CD14-positive monocyte (primary cell): ENCODE results near the gene DEPDC4. TPM values are rescaled to one million over a fixed set of nuclear protein-coding genes. Genes with fewer than 3 reads are reported as not detected.
A peak's percentile ranks its signal among the peaks of the same experiment; 100 is the strongest.

Experiments
- DNase-seq, 3 donors: peaks; one replicate each; pipeline ENCODE4 v3.0.0-alpha.2; 2011 to 2022
- H2AFZ ChIP-seq: 2 replicates; pipeline ENCODE4 v1.6.0; 2012; ENCODE audit warnings: mild to moderate bottlenecking, low read depth, low read length, inconsistent platforms; ENCODE audit not compliant: insufficient read depth, poor library complexity, severe bottlenecking
- H3K27ac ChIP-seq, 2 donors: 1 replicate in 1 of 2; 2 replicates in 1 of 2; pipeline ENCODE4 v1.5.1; 2012 to 2013; ENCODE audit warnings: low read length in 2 of 2, control low read depth in 1 of 2, inconsistent platforms in 1 of 2, low read depth in 1 of 2, mild to moderate bottlenecking in 1 of 2
- H3K27me3 ChIP-seq, 2 donors: one replicate each; pipeline versions ENCODE4 v1.6.0 to v1.6.1; 2011 to 2013; ENCODE audit warnings: low read length in 2 of 2; ENCODE audit not compliant: control insufficient read depth in 2 of 2, insufficient read depth in 2 of 2
- H3K36me3 ChIP-seq, 2 donors: replicated peaks in 1 of 2; 1 replicate in 1 of 2; 2 replicates in 1 of 2; pipeline versions ENCODE4 v1.5.1 to v1.6.1; 2012 to 2013; ENCODE audit warnings: low read length in 2 of 2, control low read depth in 1 of 2, inconsistent platforms in 1 of 2, mild to moderate bottlenecking in 1 of 2; ENCODE audit not compliant: insufficient read depth in 2 of 2, control insufficient read depth in 1 of 2
- H3K4me1 ChIP-seq, 2 donors: 1 replicate in 1 of 2; 2 replicates in 1 of 2; pipeline versions ENCODE4 v1.5.1 to v1.6.1; 2012 to 2013; ENCODE audit warnings: low read length in 2 of 2, control low read depth in 1 of 2, inconsistent platforms in 1 of 2, mild to moderate bottlenecking in 1 of 2, moderate library complexity in 1 of 2; ENCODE audit not compliant: insufficient read depth in 2 of 2, control insufficient read depth in 1 of 2
- H3K4me2 ChIP-seq: replicated peaks from 2 replicates; pipeline ENCODE3; 2012; ENCODE audit warnings: low read length, moderate library complexity, mild to moderate bottlenecking; ENCODE audit not compliant: poor library complexity, severe bottlenecking; ENCODE audit errors: extremely low read depth
- H3K4me3 ChIP-seq, 3 experiments: fragments of 200-600 bp in 1 of 3; sonication (generic) in 1 of 3; replicated peaks in 1 of 3; 1 replicate in 2 of 3; 2 replicates in 1 of 3; pipeline ENCODE4 v1.5.1; 2011 to 2013; ENCODE audit warnings: low read length in 3 of 3, mild to moderate bottlenecking in 3 of 3, control low read depth in 2 of 3, low read depth in 2 of 3, inconsistent platforms in 1 of 3, moderate library complexity in 1 of 3
- H3K79me2 ChIP-seq: 2 replicates; pipeline ENCODE4 v1.6.0; 2012; ENCODE audit warnings: mild to moderate bottlenecking, control low read depth, inconsistent platforms, low read length, moderate library complexity; ENCODE audit not compliant: insufficient read depth
- H3K9ac ChIP-seq: 2 replicates; pipeline ENCODE4 v1.6.0; 2017; ENCODE audit warnings: low read length, mild to moderate bottlenecking; ENCODE audit not compliant: insufficient read depth, poor library complexity, severe bottlenecking
- H3K9me3 ChIP-seq, 2 donors: replicated peaks in 1 of 2; 1 replicate in 1 of 2; 2 replicates in 1 of 2; pipeline versions ENCODE4 v1.5.1 to v1.6.1; 2012 to 2013; ENCODE audit warnings: low read length in 2 of 2, control low read depth in 1 of 2; ENCODE audit not compliant: control insufficient read depth in 1 of 2, insufficient read depth in 1 of 2
- H4K20me1 ChIP-seq: 2 replicates; pipeline ENCODE4 v1.6.0; 2012; ENCODE audit warnings: mild to moderate bottlenecking, low read length, control low read depth, moderate library complexity; ENCODE audit not compliant: insufficient read depth
- H3K27ac Mint-ChIP-seq, 7 donors: one replicate each; pipeline ENCODE4 v1.8.0; 2020; ENCODE audit warnings: mild to moderate bottlenecking in 7 of 7, mixed read lengths in 7 of 7, moderate library complexity in 6 of 7, inconsistent platforms in 2 of 7
- H3K27me3 Mint-ChIP-seq, 3 donors: one replicate each; pipeline ENCODE4 v1.8.0; 2021 to 2022; ENCODE audit warnings: low read depth in 3 of 3, mild to moderate bottlenecking in 3 of 3, mixed read lengths in 3 of 3, moderate library complexity in 3 of 3, inconsistent platforms in 1 of 3
- H3K36me3 Mint-ChIP-seq, 2 donors: one replicate each; pipeline ENCODE4 v1.8.0; 2020; ENCODE audit warnings: mixed read lengths in 2 of 2, inconsistent platforms in 1 of 2, mild to moderate bottlenecking in 1 of 2
- H3K4me1 Mint-ChIP-seq: one replicate; pipeline ENCODE4 v1.8.0; 2020; ENCODE audit warnings: mild to moderate bottlenecking, mixed read lengths
- H3K4me3 Mint-ChIP-seq, 2 donors: one replicate each; pipeline ENCODE4 v1.8.0; 2020; ENCODE audit warnings: mild to moderate bottlenecking in 2 of 2, mixed read lengths in 2 of 2, moderate library complexity in 1 of 2
- H3K9me3 Mint-ChIP-seq, 7 donors: one replicate each; pipeline ENCODE4 v1.8.0; 2020 to 2022; ENCODE audit warnings: mixed read lengths in 7 of 7, mild to moderate bottlenecking in 6 of 7, moderate library complexity in 6 of 7, inconsistent platforms in 2 of 7
- WGBS: methylation state at CpG from one replicate; pipeline ENCODE4 v1.1.5; 2013; ENCODE audit warnings: missing lambda C conversion rate; ENCODE audit not compliant: insufficient coverage; 5-methylcytosine and 5-hydroxymethylcytosine counted together
- intact Hi-C, 2 donors: fragments of 100-400 bp; cut with micrococcal nuclease; formaldehyde crosslinking; loops; one replicate each; pipeline versions ENCODE4 v1.15.0 to v1.15.1; 2023
- polyA plus RNA-seq, 3 donors: library from polyadenylated mRNA; depleted of rRNA in 1 of 3; unstranded in 2 of 3; stranded (reverse) in 1 of 3; fragments of 300-500 nt in 2 of 3; fragments of >200 nt in 1 of 3; fragmentation: Illumina TruSeq in 2 of 3; gene quantifications; 1 replicate in 2 of 3; 2 replicates in 1 of 3; pipeline ENCODE4 v1.2.3, GENCODE V29; 2012 to 2021
- TF ChIP-seq, protein P1 (sequence below): fragments of 200-600 bp; IDR thresholded peaks from one replicate; pipeline ENCODE4 v1.8.0; 2022; ENCODE audit warnings: antibody characterized with exemption, mild to moderate bottlenecking

Gene DEPDC4
- polyA plus RNA-seq, 3 donors, result 0.25 TPM; not detected in 2

DNA sequence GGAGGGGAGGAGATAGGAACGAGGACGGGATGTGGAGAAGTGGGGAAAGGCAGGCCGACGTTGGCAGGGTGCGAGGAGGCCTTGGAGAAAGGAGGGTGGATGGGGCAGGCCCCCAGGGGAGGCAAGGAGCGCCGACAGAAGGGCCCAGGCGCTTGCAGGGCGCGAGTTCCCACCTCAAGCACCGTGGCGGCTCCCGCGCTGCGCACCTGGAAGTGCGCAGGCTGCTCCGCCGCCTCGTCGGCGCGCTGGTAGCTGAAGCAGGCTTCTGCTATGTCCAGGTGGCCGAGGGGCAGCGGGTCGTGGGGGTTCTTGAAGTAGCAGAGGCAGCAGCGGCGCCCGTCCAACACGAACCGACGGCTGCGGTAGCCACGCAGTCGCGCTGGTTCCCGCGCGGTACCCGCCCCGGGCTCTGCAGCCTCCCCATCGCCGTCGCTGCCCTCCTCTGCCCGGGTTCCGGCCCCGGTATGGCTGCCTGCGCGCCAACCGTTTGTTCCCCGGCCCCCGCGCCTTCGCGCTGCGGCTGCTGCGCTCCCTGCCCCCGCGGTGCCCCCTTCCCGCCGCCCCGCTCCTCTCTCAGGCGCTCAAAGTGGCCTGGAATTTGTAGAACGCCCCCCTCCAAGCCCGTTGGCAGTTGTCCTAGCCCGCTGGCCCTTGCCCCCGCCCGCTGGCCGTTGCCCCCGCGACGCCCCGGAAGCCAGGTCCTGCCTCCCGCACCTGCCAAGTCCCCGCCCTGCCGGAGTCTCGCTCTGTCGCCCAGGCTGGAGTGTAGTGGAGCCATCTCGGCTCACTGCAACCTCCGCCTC is 67.3 kb downstream of the DEPDC4 start:
- H3K27me3 ChIP-seq, result peaks cover 0 to 6% of the 10 kb centered on the region in 2 donors
- H3K4me1 Mint-ChIP-seq, result peaks cover 17% of the 10 kb centered on the region
- H3K36me3 ChIP-seq, result no peaks in the 10 kb centered on the region
- DNase-seq, result peak in 1 of 3 donors; percentile 11
- intact Hi-C loops, result loop anchor here (5.0 to 10.0 kb wide), 3 partner anchors 57 to 1085 kb away; partner anchors contain the start of genes DEPDC4 (in 2 of the 2), SCYL2 (in 2 of the 2), BLTP3B (in 1 of the 2) and UTP20 (in 1 of the 2)
- no peaks in the 10 kb centered on the region for H3K36me3 Mint-ChIP-seq
- TF ChIP-seq, protein P1, sequence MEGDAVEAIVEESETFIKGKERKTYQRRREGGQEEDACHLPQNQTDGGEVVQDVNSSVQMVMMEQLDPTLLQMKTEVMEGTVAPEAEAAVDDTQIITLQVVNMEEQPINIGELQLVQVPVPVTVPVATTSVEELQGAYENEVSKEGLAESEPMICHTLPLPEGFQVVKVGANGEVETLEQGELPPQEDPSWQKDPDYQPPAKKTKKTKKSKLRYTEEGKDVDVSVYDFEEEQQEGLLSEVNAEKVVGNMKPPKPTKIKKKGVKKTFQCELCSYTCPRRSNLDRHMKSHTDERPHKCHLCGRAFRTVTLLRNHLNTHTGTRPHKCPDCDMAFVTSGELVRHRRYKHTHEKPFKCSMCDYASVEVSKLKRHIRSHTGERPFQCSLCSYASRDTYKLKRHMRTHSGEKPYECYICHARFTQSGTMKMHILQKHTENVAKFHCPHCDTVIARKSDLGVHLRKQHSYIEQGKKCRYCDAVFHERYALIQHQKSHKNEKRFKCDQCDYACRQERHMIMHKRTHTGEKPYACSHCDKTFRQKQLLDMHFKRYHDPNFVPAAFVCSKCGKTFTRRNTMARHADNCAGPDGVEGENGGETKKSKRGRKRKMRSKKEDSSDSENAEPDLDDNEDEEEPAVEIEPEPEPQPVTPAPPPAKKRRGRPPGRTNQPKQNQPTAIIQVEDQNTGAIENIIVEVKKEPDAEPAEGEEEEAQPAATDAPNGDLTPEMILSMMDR, result no peak
- no peaks in the 10 kb centered on the region for H3K9me3 Mint-ChIP-seq
- under 1% methylated on average over 76 of the region's 79 CpGs for WGBS
- H3K27ac ChIP-seq, result no peak overlapping the region
- H2AFZ ChIP-seq, result peak overlapping the region; percentile 83
- peaks cover 13 to 26% of the 10 kb centered on the region in 2 donors for H3K4me1 ChIP-seq
- H3K27me3 Mint-ChIP-seq, result peaks cover 5 to 6% (median 6%) of the 10 kb centered on the region in 3 donors
- peak overlapping the region in 3 of 7 donors; percentile 53 to 96 (median 88) for H3K27ac Mint-ChIP-seq
- H3K9ac ChIP-seq, result peak overlapping the region; percentile 35
- H3K4me3 ChIP-seq, result peak overlapping the region; percentile 71 to 84 (median 81)
- peaks cover 33% of the 10 kb centered on the region for H3K79me2 ChIP-seq
- H3K4me2 ChIP-seq, result peak overlapping the region; percentile 80
- H4K20me1 ChIP-seq, result no peaks in the 10 kb centered on the region
- H3K4me3 Mint-ChIP-seq, result peak overlapping the region; percentile 97 to 98
- no peaks in the 10 kb centered on the region for H3K9me3 ChIP-seq

DNA sequence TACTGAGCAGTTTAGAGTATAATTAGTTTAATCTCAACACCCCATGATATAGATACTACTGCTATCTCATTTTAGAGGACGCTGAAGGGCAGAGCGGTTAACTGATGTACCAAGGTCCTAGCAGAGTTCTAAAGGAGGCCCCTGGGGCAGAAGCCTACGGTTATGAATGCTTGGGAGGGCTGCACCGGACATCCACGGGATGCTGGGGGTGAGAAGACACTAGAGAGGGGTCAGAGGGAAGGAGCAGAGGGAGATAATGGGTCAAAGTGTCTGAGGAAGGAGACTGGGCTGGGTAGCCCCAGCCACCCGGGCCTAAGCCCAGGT is 67.9 kb downstream of the DEPDC4 start:
- Histone ChIP-seq H3K4me3 (peak overlapping the region; percentile 71 to 84 (median 81)), H3K4me2 (peak overlapping the region; percentile 80), H3K9ac (peak overlapping the region; percentile 35), H3K79me2 (peaks cover 27% of the 10 kb centered on the region), H3K9me3 (no peaks in the 10 kb centered on the region), H4K20me1 (no peaks in the 10 kb centered on the region), H3K27ac (no peak overlapping the region), H3K27me3 (peaks cover 0 to 6% of the 10 kb centered on the region in 2 donors), H3K36me3 (no peaks in the 10 kb centered on the region), H3K4me1 (peaks cover 13 to 26% of the 10 kb centered on the region in 2 donors), H2AFZ (peak overlapping the region; percentile 83)
- 60% methylated on average over 6 of the region's 6 CpGs for WGBS
- peaks cover 17% of the 10 kb centered on the region for H3K4me1 Mint-ChIP-seq
- H3K9me3 Mint-ChIP-seq, result no peaks in the 10 kb centered on the region
- intact Hi-C loops, result loop anchor here in 1 of 2 donors (5.0 kb wide), 1 partner anchor 57 kb away; the partner anchor contains the start of gene BLTP3B
- no peaks in the 10 kb centered on the region for H3K36me3 Mint-ChIP-seq
- no peak for DNase-seq
- H3K27ac Mint-ChIP-seq, result peak overlapping the region in 1 of 7 donors; percentile 31
- H3K4me3 Mint-ChIP-seq, result peak overlapping the region; percentile 97 to 98
- TF ChIP-seq, protein P1, result no peak
- H3K27me3 Mint-ChIP-seq, result peaks cover 5 to 7% (median 6%) of the 10 kb centered on the region in 3 donors
